ENCODE measurements around the gene KIF2C.

DNA sequence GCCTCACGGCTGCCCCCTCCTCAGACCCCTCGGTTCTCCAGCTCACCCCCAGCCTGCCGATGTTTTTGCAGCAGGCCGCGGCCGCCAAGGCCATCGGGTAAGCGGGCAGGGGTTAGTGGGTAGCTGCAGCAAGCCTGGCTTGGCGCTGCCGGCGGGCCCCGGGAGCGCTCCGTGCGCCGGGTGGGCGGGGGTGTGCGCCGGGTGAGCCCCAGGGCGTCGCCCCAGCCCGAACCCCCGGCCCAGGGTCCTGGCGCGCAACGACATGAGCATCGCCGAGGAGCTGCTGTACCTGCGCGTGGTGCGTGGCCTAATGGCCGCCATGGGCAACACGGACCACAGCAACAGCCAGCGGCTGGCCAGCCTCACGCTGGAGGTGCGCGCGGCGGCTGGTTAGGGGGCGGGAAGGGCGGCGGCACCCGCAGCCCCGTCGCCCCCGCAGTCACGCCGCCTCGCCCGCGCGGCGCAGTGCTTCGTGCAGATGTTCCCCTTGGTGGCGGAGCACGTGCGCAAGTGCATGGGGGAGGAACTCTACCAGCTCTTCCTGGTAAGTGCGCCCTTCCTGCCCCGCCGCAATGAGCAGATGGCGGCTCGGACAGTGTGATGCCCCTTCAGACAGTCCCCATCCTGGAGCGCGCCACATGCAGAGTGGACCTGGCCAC, 15.2 kb upstream of the KIF2C start:
- TF ChIP-seq, protein P1, sequence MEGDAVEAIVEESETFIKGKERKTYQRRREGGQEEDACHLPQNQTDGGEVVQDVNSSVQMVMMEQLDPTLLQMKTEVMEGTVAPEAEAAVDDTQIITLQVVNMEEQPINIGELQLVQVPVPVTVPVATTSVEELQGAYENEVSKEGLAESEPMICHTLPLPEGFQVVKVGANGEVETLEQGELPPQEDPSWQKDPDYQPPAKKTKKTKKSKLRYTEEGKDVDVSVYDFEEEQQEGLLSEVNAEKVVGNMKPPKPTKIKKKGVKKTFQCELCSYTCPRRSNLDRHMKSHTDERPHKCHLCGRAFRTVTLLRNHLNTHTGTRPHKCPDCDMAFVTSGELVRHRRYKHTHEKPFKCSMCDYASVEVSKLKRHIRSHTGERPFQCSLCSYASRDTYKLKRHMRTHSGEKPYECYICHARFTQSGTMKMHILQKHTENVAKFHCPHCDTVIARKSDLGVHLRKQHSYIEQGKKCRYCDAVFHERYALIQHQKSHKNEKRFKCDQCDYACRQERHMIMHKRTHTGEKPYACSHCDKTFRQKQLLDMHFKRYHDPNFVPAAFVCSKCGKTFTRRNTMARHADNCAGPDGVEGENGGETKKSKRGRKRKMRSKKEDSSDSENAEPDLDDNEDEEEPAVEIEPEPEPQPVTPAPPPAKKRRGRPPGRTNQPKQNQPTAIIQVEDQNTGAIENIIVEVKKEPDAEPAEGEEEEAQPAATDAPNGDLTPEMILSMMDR (conservative IDR thresholded peaks at IDR 0.05; ENCODE audit: low read length) = no peak
- no peak for TF ChIP-seq EZH2phosphoT487 (IDR thresholded peaks at IDR 0.05; ENCODE audit: borderline replicate concordance, low read depth, low read length)

Measured in OCI-LY7 (cell line).